Osteocyte (in vitro differentiated cells): ENCODE results near the gene DUSP2. TPM values are rescaled to one million over a fixed set of nuclear protein-coding genes. Genes with fewer than 3 reads are reported as not detected.
"Not testable (repeated sequence)": the region's sequence is repeated elsewhere in the genome, so short reads cannot be mapped to it uniquely, and the experiment has no call there.

Experiments
- DNase-seq: peaks from one replicate; pipeline ENCODE4 v3.0.0; 2021; ENCODE audit warnings: mixed read lengths; ENCODE audit not compliant: unreplicated experiment; ENCODE audit errors: extremely low spot score
- H3K27ac Mint-ChIP-seq: one replicate; pipeline ENCODE4 v1.8.0; 2021; ENCODE audit warnings: mild to moderate bottlenecking, mixed read lengths; ENCODE audit not compliant: unreplicated experiment
- H3K27me3 Mint-ChIP-seq: one replicate; pipeline ENCODE4 v1.8.0; 2021; ENCODE audit warnings: mixed read lengths; ENCODE audit not compliant: unreplicated experiment
- H3K36me3 Mint-ChIP-seq: one replicate; pipeline ENCODE4 v1.8.0; 2021; ENCODE audit warnings: mixed read lengths; ENCODE audit not compliant: unreplicated experiment
- H3K4me1 Mint-ChIP-seq: one replicate; pipeline ENCODE4 v1.8.0; 2021; ENCODE audit warnings: mixed read lengths; ENCODE audit not compliant: unreplicated experiment
- H3K4me3 Mint-ChIP-seq: one replicate; pipeline ENCODE4 v1.8.0; 2021; ENCODE audit warnings: mild to moderate bottlenecking, moderate library complexity, mixed read lengths; ENCODE audit not compliant: unreplicated experiment
- H3K9me3 Mint-ChIP-seq: one replicate; pipeline ENCODE4 v1.8.0; 2021; ENCODE audit warnings: mixed read lengths; ENCODE audit not compliant: unreplicated experiment
- total RNA-seq: library from RNA; stranded (reverse); gene quantifications from 2 replicates; pipeline ENCODE4 v1.2.1, GENCODE V29; 2021
- TF ChIP-seq, protein P1 (sequence below): fragments of 200-600 bp; sonication (generic); IDR thresholded peaks from 2 replicates; pipeline ENCODE4 v1.5.0; 2021; ENCODE audit warnings: antibody characterized with exemption, mild to moderate bottlenecking, moderate library complexity

Gene DUSP2
- total RNA-seq, 1 donor from 2014 or later, result 0.78 TPM

DNA sequence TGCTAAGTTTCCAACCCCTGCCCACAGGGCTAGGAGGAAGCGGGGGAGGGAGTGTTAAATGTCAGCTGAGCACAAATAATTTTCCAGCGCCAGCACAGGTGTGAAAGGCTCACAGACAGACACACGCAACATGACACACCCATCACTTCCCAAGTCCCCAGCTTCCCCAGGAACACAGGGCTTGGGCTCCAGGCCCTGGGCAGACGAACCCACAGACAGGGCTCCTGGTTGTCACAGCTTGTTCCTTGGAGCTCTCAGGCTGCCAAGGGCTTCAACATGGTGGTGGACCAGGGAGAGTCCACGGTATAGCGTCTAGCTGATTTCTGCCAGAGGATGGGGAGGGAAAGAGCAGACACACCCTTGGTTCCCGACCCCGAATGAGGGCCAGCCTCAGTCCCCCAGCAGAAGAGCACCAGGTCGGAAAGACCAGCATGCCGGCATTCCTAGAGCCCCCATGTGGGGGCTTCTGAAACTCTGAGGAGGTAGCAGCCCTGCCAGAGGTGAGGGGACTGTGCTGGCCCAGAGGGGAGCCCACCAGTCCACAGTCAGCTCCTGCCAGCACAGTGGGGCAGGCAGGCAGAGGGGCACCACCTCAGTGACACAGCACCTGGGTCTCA, 1.9 kb downstream of the DUSP2 start:
- Mint-ChIP-seq H3K4me1 (no peaks in the 10 kb centered on the region), H3K36me3 (no peaks in the 10 kb centered on the region), H3K27me3 (no peaks in the 10 kb centered on the region), H3K27ac (no peak overlapping the region), H3K9me3 (no peaks in the 10 kb centered on the region), H3K4me3 (no peak overlapping the region)
- TF ChIP-seq, protein P1, sequence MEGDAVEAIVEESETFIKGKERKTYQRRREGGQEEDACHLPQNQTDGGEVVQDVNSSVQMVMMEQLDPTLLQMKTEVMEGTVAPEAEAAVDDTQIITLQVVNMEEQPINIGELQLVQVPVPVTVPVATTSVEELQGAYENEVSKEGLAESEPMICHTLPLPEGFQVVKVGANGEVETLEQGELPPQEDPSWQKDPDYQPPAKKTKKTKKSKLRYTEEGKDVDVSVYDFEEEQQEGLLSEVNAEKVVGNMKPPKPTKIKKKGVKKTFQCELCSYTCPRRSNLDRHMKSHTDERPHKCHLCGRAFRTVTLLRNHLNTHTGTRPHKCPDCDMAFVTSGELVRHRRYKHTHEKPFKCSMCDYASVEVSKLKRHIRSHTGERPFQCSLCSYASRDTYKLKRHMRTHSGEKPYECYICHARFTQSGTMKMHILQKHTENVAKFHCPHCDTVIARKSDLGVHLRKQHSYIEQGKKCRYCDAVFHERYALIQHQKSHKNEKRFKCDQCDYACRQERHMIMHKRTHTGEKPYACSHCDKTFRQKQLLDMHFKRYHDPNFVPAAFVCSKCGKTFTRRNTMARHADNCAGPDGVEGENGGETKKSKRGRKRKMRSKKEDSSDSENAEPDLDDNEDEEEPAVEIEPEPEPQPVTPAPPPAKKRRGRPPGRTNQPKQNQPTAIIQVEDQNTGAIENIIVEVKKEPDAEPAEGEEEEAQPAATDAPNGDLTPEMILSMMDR, result no peak
- DNase-seq, result no peak

DNA sequence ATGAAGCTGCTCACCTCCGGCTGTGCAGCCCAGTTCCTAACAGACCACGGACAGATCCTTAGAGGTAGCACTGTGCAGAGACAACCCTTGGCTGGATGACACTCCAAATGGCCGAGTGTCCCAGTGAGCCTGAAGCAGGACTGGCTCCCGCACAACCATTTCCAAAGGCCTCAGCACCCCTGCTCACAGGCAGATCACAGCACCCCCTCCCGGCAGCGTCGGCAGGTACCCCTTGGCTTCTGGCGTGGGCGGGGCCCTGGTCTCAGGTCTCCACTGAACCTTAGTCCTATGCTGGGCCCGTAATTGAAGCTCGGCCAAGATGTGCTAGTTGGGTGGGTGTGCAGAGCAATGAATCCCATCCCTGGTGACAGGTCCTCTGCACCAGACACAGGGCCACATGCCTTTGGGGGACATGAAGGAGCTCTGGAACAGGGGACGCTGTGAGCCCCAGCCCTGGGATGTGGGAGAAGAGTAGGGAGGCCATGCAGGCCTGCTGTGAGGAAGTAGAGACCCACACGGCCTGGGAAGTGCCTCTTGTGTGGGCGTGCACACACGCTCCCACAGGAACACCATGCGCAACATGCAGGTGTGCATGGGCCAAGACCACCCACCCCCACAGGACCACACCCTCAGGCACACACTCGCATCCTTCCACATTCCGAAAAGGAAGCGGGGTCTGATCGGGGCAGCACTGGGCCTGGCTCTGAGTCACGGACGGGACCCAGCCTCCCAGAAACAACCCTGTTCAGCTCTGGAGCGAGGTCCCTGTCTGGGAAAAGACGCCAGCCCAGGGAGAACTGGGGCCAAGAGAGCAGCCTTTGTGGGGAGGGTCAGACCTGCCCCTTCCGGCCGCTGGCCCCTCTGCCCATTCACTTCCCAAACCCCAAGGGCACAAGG, 2.8 kb downstream of the DUSP2 start:
- Mint-ChIP-seq H3K4me1 (no peaks in the 10 kb centered on the region), H3K4me3 (no peak overlapping the region), H3K27ac (no peak overlapping the region), H3K36me3 (no peaks in the 10 kb centered on the region), H3K9me3 (no peaks in the 10 kb centered on the region), H3K27me3 (no peaks in the 10 kb centered on the region)
- TF ChIP-seq, protein P1, result no peak
- DNase-seq, result no peak

DNA sequence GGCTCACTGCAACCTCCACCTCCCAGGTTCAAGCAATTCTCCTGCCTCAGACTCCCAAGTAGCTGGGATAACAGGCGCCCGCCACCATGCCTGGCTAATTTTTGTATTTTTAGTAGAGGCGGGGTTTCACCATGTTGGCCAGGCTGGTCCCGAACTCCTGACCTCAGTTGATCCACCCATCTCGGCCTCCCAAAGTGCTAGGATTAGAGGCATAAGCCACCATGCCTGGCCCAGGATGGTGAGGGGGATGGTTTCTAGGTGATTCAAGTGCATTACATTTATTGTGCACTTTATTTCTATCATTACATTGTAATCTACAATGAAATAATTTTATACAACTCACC, 3.6 kb downstream of the DUSP2 start:
- not testable (repeated sequence) for H3K27me3 Mint-ChIP-seq, H3K36me3 Mint-ChIP-seq, H3K9me3 Mint-ChIP-seq, H3K4me3 Mint-ChIP-seq, H3K4me1 Mint-ChIP-seq, DNase-seq, H3K27ac Mint-ChIP-seq

DNA sequence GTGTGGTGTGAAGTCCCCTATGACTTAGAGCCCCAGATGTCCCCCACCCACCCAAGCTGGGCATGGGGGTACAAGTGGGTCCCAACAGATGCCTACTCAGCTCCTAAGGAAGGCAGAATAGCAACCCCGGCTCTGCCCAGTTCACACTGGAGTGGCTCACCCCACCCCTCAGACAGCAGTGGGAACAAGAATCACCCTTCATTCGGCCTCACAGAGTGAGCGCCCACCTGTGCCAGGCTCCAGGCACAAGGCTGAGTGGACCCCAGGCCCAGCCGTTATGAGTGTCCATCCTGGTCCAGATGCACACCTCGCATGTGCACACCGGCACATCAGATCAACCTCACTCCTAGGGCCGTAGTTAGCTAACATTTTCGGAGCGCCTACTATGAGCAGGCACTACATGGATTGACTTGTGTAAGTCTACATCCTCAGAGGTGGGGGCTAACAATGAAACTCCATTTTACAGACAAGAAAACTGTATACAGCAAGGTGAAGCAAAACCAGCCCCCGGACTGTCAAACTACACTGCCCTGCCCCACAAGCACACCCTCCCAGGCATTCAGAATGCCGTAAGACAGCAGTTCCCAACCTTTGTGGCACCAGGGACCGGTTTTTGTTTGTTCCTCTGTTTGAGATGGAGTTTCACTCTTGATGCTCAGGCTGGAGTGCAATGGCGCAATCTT, 4.2 kb downstream of the DUSP2 start:
- Mint-ChIP-seq H3K9me3 (no peaks in the 10 kb centered on the region), H3K27me3 (peaks cover 4% of the 10 kb centered on the region), H3K27ac (no peak overlapping the region), H3K36me3 (no peaks in the 10 kb centered on the region), H3K4me1 (no peaks in the 10 kb centered on the region), H3K4me3 (no peak overlapping the region)
- DNase-seq, result no peak
- TF ChIP-seq, protein P1, result no peak

DNA sequence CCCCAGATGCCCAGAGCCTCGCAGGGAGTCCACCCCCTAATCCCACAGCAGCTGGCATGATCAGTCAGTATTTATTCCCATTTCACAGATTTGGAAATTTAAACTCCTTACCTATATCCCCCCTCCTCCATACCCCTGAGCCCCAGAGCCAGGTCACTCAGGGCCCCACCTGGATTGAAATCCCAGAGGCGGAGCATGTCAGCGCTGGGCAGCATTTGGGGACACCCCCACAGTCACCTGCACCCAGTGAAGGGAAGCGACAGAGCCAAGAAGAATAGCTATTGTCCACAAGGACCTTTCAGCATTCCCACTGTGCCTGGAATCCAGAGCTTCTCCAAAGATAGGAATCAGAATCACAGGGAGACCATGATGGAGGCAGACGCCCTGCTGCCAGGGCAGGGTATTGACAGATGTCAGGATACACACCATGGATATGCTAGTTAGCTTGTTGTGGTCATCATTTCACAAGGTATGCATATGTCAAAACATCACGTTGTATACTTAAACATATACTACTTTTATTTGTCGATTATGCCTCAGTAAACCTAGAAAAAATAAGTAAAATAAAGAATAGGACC, 6.0 kb downstream of the DUSP2 start:
- TF ChIP-seq, protein P1, result no peak
- no peaks in the 10 kb centered on the region for H3K9me3 Mint-ChIP-seq
- H3K27me3 Mint-ChIP-seq, result peaks cover 18% of the 10 kb centered on the region
- no peaks in the 10 kb centered on the region for H3K4me1 Mint-ChIP-seq
- no peak overlapping the region for H3K4me3 Mint-ChIP-seq
- H3K36me3 Mint-ChIP-seq, result no peaks in the 10 kb centered on the region
- no peak overlapping the region for H3K27ac Mint-ChIP-seq
- no peak for DNase-seq
